H9 (cell line): ENCODE measurements around the gene PTPRN2. TPM values are rescaled to one million over a fixed set of nuclear protein-coding genes. Genes with fewer than 3 reads are reported as not detected.

Experiments used
- DNase-seq: peaks from one replicate; pipeline ENCODE4 v3.0.0-alpha.2; 2017
- H2AFZ ChIP-seq: one replicate; pipeline ENCODE4 v1.6.1; 2013; ENCODE audit warnings: mild to moderate bottlenecking, low read length, control low read depth, moderate library complexity
- H2AK5ac ChIP-seq: 2 replicates; pipeline ENCODE4 v1.6.1; 2013; ENCODE audit warnings: low read length, control low read depth, mixed read lengths; ENCODE audit not compliant: insufficient read length
- H2BK120ac ChIP-seq: one replicate; pipeline ENCODE4 v1.6.1; 2013; ENCODE audit warnings: low read depth, mild to moderate bottlenecking, low read length, control low read depth, inconsistent platforms; ENCODE audit not compliant: poor library complexity, severe bottlenecking
- H2BK12ac ChIP-seq: 2 replicates; pipeline ENCODE4 v1.6.1; 2013; ENCODE audit warnings: low read length, control low read depth, mixed read lengths, low read depth; ENCODE audit not compliant: insufficient read length
- H2BK15ac ChIP-seq: 2 replicates; pipeline ENCODE4 v1.6.1; 2013; ENCODE audit warnings: low read depth, low read length, control low read depth
- H2BK20ac ChIP-seq: one replicate; pipeline ENCODE4 v1.6.1; 2013; ENCODE audit warnings: low read depth, mild to moderate bottlenecking, low read length, control low read depth, inconsistent platforms; ENCODE audit not compliant: poor library complexity, severe bottlenecking
- H2BK5ac ChIP-seq: 2 replicates; pipeline ENCODE4 v1.6.1; 2013; ENCODE audit warnings: low read length, control low read depth, mixed read lengths; ENCODE audit not compliant: insufficient read length
- H3K14ac ChIP-seq: 2 replicates; pipeline ENCODE4 v1.6.1; 2013; ENCODE audit warnings: low read length, control low read depth; ENCODE audit not compliant: insufficient read depth
- H3K18ac ChIP-seq: 2 replicates; pipeline ENCODE4 v1.6.1; 2013; ENCODE audit warnings: low read depth, mild to moderate bottlenecking, mixed read lengths, low read length, control low read depth; ENCODE audit not compliant: insufficient read length
- H3K23ac ChIP-seq: 2 replicates; pipeline ENCODE4 v1.6.1; 2013; ENCODE audit warnings: low read length, control low read depth, mixed read lengths, low read depth; ENCODE audit not compliant: insufficient read length
- H3K23me2 ChIP-seq: 2 replicates; pipeline ENCODE4 v1.6.1; 2013; ENCODE audit warnings: low read depth, mild to moderate bottlenecking, mixed read lengths, low read length, control low read depth; ENCODE audit not compliant: insufficient read length, poor library complexity, severe bottlenecking
- H3K27ac ChIP-seq: 2 replicates; pipeline ENCODE4 v1.5.1; 2013; ENCODE audit warnings: low read length, control low read depth, mixed read lengths, low read depth; ENCODE audit not compliant: insufficient read length
- H3K27me3 ChIP-seq: 2 replicates; pipeline ENCODE4 v1.6.1; 2013; ENCODE audit warnings: low read length, control low read depth, inconsistent platforms; ENCODE audit not compliant: insufficient read depth
- H3K4ac ChIP-seq: 2 replicates; pipeline ENCODE4 v1.6.1; 2013; ENCODE audit warnings: low read depth, mild to moderate bottlenecking, control low read depth, inconsistent platforms, low read length, moderate library complexity
- H3K4me1 ChIP-seq: 2 replicates; pipeline ENCODE4 v1.6.1; 2013; ENCODE audit warnings: low read length, control low read depth, inconsistent platforms; ENCODE audit not compliant: insufficient read depth
- H3K4me2 ChIP-seq: 2 replicates; pipeline ENCODE4 v1.6.1; 2013; ENCODE audit warnings: low read length, control low read depth, mixed read lengths; ENCODE audit not compliant: insufficient read length, insufficient read depth
- H3K56ac ChIP-seq: 2 replicates; pipeline ENCODE4 v1.6.1; 2013; ENCODE audit warnings: low read depth, mild to moderate bottlenecking, mixed read lengths, low read length, control low read depth; ENCODE audit not compliant: insufficient read length
- H3K79me1 ChIP-seq: 2 replicates; pipeline ENCODE4 v1.6.1; 2013; ENCODE audit warnings: low read depth, mild to moderate bottlenecking, moderate library complexity, low read length, control low read depth, inconsistent platforms; ENCODE audit not compliant: insufficient read depth, poor library complexity, severe bottlenecking
- H3K79me2 ChIP-seq: 2 replicates; pipeline ENCODE4 v1.6.1; 2013; ENCODE audit warnings: low read length, control low read depth, inconsistent platforms; ENCODE audit not compliant: insufficient read depth
- H3K9ac ChIP-seq: 2 replicates; pipeline ENCODE4 v1.6.1; 2013; ENCODE audit warnings: low read length, control low read depth, mixed read lengths; ENCODE audit not compliant: insufficient read length; ENCODE audit errors: extremely low read depth
- H3K9me3 ChIP-seq: one replicate; pipeline ENCODE4 v1.6.1; 2013; ENCODE audit warnings: low read depth, low read length, inconsistent platforms; ENCODE audit not compliant: control insufficient read depth
- H3T11ph ChIP-seq: one replicate; pipeline ENCODE4 v1.6.1; 2013; ENCODE audit warnings: mild to moderate bottlenecking, low read length, control low read depth, inconsistent platforms
- H4K20me1 ChIP-seq: one replicate; pipeline ENCODE4 v1.6.1; 2013; ENCODE audit not compliant: control insufficient read depth, insufficient read length, insufficient read depth
- H4K5ac ChIP-seq: 2 replicates; pipeline ENCODE4 v1.6.1; 2013; ENCODE audit warnings: low read depth, mild to moderate bottlenecking, mixed read lengths, low read length, control low read depth; ENCODE audit not compliant: insufficient read length
- H4K8ac ChIP-seq: replicated peaks from 2 replicates; pipeline ENCODE4 v1.6.1; 2013; ENCODE audit warnings: low read length, control low read depth, mixed read lengths, low read depth; ENCODE audit not compliant: insufficient read length
- H4K91ac ChIP-seq: 2 replicates; pipeline ENCODE4 v1.6.1; 2013; ENCODE audit warnings: low read depth, mild to moderate bottlenecking, moderate library complexity, mixed read lengths, low read length, control low read depth; ENCODE audit not compliant: insufficient read length
- H3K27ac Mint-ChIP-seq, 3 experiments: 2 replicates in 2 of 3; 3 replicates in 1 of 3; pipeline ENCODE4 v1.8.0; 2020 to 2021; ENCODE audit warnings: mixed read lengths in 3 of 3, mild to moderate bottlenecking in 1 of 3, moderate library complexity in 1 of 3
- H3K27me3 Mint-ChIP-seq: 2 replicates; pipeline ENCODE4 v1.8.0; 2021; ENCODE audit warnings: low read depth, mild to moderate bottlenecking, moderate library complexity, mixed read lengths
- H3K36me3 Mint-ChIP-seq, 3 experiments: 2 replicates in 2 of 3; 3 replicates in 1 of 3; pipeline ENCODE4 v1.8.0; 2020 to 2021; ENCODE audit warnings: low read depth in 3 of 3, mixed read lengths in 3 of 3; ENCODE audit not compliant: insufficient read depth in 1 of 3
- H3K4me1 Mint-ChIP-seq, 2 experiments: 2 replicates each; pipeline ENCODE4 v1.8.0; 2020; ENCODE audit warnings: mixed read lengths in 2 of 2
- H3K4me3 Mint-ChIP-seq, 2 experiments: 2 replicates in 1 of 2; 3 replicates in 1 of 2; pipeline ENCODE4 v1.8.0; 2020 to 2021; ENCODE audit warnings: mild to moderate bottlenecking in 2 of 2, mixed read lengths in 2 of 2, moderate library complexity in 1 of 2
- H3K9me3 Mint-ChIP-seq, 2 experiments: 2 replicates in 1 of 2; 3 replicates in 1 of 2; pipeline ENCODE4 v1.8.0; 2020; ENCODE audit warnings: mild to moderate bottlenecking in 2 of 2, mixed read lengths in 2 of 2, moderate library complexity in 1 of 2
- CTCF ChIP-seq: fragments of 200-600 bp; sonication (generic); conservative IDR thresholded peaks from 3 replicates; pipeline ENCODE4 v1.8.0; 2021; ENCODE audit warnings: antibody characterized with exemption, mild to moderate bottlenecking
- WGBS: extraction: QIAGEN DNeasy Blood & Tissue Kit; methylation state at CpG from one replicate; pipeline ENCODE4 v1.1.7; 2013; ENCODE audit warnings: missing lambda C conversion rate, low lambda C conversion rate, mixed read lengths; ENCODE audit not compliant: insufficient read length; ENCODE audit errors: extremely low coverage; 5-methylcytosine and 5-hydroxymethylcytosine counted together
- total RNA-seq: library from RNA; stranded (reverse); gene quantifications from 2 replicates; pipeline ENCODE4 v1.2.1, GENCODE V29; 2021

Gene PTPRN2
- total RNA-seq, 1 experiment from 2014 or later, result 5.2 TPM

DNA sequence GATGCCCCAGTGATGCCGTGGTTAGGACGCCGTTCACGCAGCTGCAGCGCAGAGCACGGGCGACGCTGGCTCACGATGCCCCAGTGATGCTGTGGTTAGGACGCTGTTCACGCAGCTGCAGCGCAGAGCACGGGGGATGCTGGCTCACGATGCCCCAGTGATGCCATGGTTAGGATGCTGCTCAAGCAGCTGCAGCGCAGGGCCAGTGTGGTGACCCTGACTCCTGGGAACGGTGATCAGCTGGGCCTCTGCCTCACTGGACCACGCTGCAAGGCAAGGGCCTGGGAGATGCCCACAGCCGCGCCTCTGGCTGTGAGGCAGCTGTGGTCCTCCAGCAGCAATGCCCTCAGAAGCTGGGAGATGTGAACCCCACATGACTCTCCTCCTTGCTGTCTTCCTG is 970.2 kb downstream of the PTPRN2 start:
- H3T11ph ChIP-seq, result no peak overlapping the region
- no peaks in the 10 kb centered on the region for H3K23me2 ChIP-seq
- no CpG with 5 or more reads among the region's 19 CpGs for WGBS
- no peak overlapping the region for H4K5ac ChIP-seq
- no peaks in the 10 kb centered on the region for H3K79me1 ChIP-seq
- no peak for TF ChIP-seq CTCF
- H3K18ac ChIP-seq, result no peak overlapping the region
- H3K4me1 ChIP-seq, result no peaks in the 10 kb centered on the region
- no peak overlapping the region for H2BK12ac ChIP-seq
- H2AFZ ChIP-seq, result no peak overlapping the region
- Mint-ChIP-seq H3K9me3 (no peaks in the 10 kb centered on the region), H3K36me3 (no peaks in the 10 kb centered on the region; a peak in 1 of 7 replicates), H3K4me3 (no peak overlapping the region), H3K4me1 (no peaks in the 10 kb centered on the region), H3K27me3 (peaks cover 85% of the 10 kb centered on the region), H3K27ac (no peak overlapping the region)
- H3K27ac ChIP-seq, result no peak overlapping the region
- no peak overlapping the region for H3K4me2 ChIP-seq
- no peak for DNase-seq
- H2BK5ac ChIP-seq, result no peak overlapping the region
- H4K91ac ChIP-seq, result no peak overlapping the region
- no peaks in the 10 kb centered on the region for H4K20me1 ChIP-seq
- no peak overlapping the region for H4K8ac ChIP-seq
- H3K56ac ChIP-seq, result no peak overlapping the region
- no peaks in the 10 kb centered on the region for H3K9me3 ChIP-seq
- H2BK20ac ChIP-seq, result no peak overlapping the region
- H3K79me2 ChIP-seq, result no peaks in the 10 kb centered on the region
- H3K27me3 ChIP-seq, result no peaks in the 10 kb centered on the region
- no peak overlapping the region for H2BK15ac ChIP-seq
- H3K4ac ChIP-seq, result no peak overlapping the region
- H3K14ac ChIP-seq, result no peak overlapping the region
- H2AK5ac ChIP-seq, result no peak overlapping the region
- no peak overlapping the region for H3K23ac ChIP-seq
- no peak overlapping the region for H3K9ac ChIP-seq
- H2BK120ac ChIP-seq, result no peak overlapping the region
